ENCODE data around the gene MRPS31.

MRPS31 gene

DNA sequence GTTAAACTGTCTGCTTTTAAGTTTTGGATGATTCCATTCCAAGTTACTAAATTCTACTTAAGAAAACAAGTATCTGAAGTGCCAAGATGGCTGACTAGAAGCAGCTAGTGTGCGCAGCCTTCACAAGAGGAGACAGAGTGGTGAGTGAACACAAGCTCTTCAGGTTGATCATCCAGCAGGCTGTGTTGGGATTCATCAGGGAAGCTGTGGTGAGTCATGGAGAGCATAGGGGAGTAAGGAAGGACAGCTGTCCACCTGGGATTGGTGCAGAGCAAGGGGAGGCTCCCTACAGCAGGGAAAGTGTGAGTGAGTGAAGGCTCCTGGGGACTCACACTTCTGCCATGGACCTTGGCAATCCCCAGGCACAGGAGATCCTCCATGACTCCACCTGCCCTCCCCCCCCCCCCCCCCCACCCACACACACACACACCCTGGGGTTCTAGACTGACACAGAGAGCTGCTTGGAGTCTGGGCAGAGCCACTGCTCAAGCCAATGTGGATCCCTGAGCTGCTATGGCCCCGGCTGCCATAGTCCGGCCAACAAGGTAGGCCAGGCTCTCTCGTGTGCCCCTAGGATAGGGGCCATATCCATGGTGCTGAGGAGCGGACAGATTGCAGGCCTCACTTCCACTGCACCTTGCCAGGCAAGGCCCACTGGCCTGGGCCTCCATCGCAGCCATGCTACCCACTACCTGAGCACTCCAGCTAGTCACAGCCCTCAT, 41.9 kb upstream of the MRPS31 start:
- TF ChIP-seq CTCF (IDR thresholded peaks at IDR 0.05; ENCODE audit: low read depth, low read length): no peak
- no peak for DNase-seq
- Histone ChIP-seq H3K36me3 (peaks cover 2% of the 10 kb centered on the region), H3K9me3 (no peaks in the 10 kb centered on the region), H3K4me1 (no peaks in the 10 kb centered on the region), H3K27me3 (no peaks in the 10 kb centered on the region), H3K4me3 (ENCODE audit: low read depth, low read length) (no peak overlapping the region)

DNA sequence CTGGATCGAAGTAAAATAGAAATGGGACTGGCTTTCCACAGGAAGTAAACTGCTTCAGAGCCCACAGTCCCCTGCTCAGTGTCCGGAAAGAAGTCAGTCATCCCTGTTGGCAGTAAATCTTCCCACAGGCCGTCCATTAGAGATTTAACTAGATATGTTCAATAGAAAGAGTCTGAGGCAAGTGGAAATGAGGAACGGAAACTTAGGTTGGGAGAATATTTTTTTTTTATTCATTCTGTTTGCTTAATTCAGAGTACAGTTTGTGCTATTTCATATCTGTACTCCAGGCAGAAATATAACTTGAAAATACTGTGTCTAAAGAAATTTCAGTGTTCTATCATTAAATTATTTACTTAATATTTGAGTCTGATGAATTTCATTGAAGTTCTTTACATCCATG, 41.1 kb upstream of the MRPS31 start:
- DNase-seq: no peak
- Histone ChIP-seq H3K36me3 (peaks cover 5% of the 10 kb centered on the region), H3K27me3 (no peaks in the 10 kb centered on the region), H3K4me3 (ENCODE audit: low read depth, low read length) (no peak overlapping the region), H3K4me1 (no peaks in the 10 kb centered on the region), H3K9me3 (no peaks in the 10 kb centered on the region; the same call in 1 of the 2 replicates)
- no peak for TF ChIP-seq CTCF (IDR thresholded peaks at IDR 0.05; ENCODE audit: low read depth, low read length)

- no peaks in the 10 kb centered on the region for H3K27me3 ChIP-seq
- no peaks in the 10 kb centered on the region for H3K4me1 ChIP-seq
- DNase-seq: no peak
- H3K36me3 ChIP-seq: peaks cover 9% of the 10 kb centered on the region
- no peaks in the 10 kb centered on the region; the same call in 1 of the 2 replicates for H3K9me3 ChIP-seq
- TF ChIP-seq CTCF (IDR thresholded peaks at IDR 0.05; ENCODE audit: low read depth, low read length): no peak
- H3K4me3 ChIP-seq (ENCODE audit: low read depth, low read length): no peak overlapping the region
Observed at GRCh38 chr13:40809471-40809870, 38.5 kb upstream of the MRPS31 start.

- Histone ChIP-seq H3K27me3 (no peaks in the 10 kb centered on the region), H3K9me3 (no peaks in the 10 kb centered on the region; the same call in 1 of the 2 replicates), H3K4me1 (no peaks in the 10 kb centered on the region), H3K4me3 (ENCODE audit: low read depth, low read length) (no peak overlapping the region), H3K36me3 (peaks cover 15% of the 10 kb centered on the region)
- no peak for DNase-seq
- no peak for TF ChIP-seq CTCF (IDR thresholded peaks at IDR 0.05; ENCODE audit: low read depth, low read length)
Observed at GRCh38 chr13:40806241-40806640, 35.3 kb upstream of the MRPS31 start.

- no peak for TF ChIP-seq CTCF (IDR thresholded peaks at IDR 0.05; ENCODE audit: low read depth, low read length)
- Histone ChIP-seq H3K4me1 (no peaks in the 10 kb centered on the region), H3K4me3 (ENCODE audit: low read depth, low read length) (no peak overlapping the region), H3K9me3 (no peaks in the 10 kb centered on the region; the same call in 1 of the 2 replicates), H3K36me3 (peaks cover 32% of the 10 kb centered on the region), H3K27me3 (no peaks in the 10 kb centered on the region)
- no peak for DNase-seq
Observed at GRCh38 chr13:40803316-40803715, 32.3 kb upstream of the MRPS31 start.
